Activated T-cell treated with anti-CD3 and anti-CD28 coated beads for 24 hours (primary cell): ENCODE measurements around the gene KCNK13.
"Not testable (repeated sequence)": the region's sequence is repeated elsewhere in the genome, so short reads cannot be mapped to it uniquely, and the experiment has no call there.

Experiments
- DNase-seq: peaks from one replicate; pipeline ENCODE4 v3.0.0-alpha.2; 2020; ENCODE audit warnings: low read depth

The KCNK13 gene

GRCh38 chr14:90061685-90062126 lies at the start of gene KCNK13:
Gene KCNK13 (plus strand): TSS chr14:90061994. CDS start chr14:90062206, 212 bp downstream.
- no peak for DNase-seq

- DNase-seq: no peak
Measured at GRCh38 chr14:90017371-90017770, 44.4 kb upstream of the KCNK13 start.

GRCh38 chr14:90019824-90020523 lies 41.8 kb upstream of the KCNK13 start:
- DNase-seq: no peak

- DNase-seq: no peak
Measured at GRCh38 chr14:90023176-90023896, 38.5 kb upstream of the KCNK13 start.

- no peak for DNase-seq
Measured at GRCh38 chr14:90024910-90025309, 36.9 kb upstream of the KCNK13 start.

- DNase-seq: not testable (repeated sequence)
Measured at GRCh38 chr14:90026608-90027007, 35.2 kb upstream of the KCNK13 start.

- DNase-seq: no peak
Measured at GRCh38 chr14:90027842-90028241, 34.0 kb upstream of the KCNK13 start.

GRCh38 chr14:90034156-90034555 lies 27.6 kb upstream of the KCNK13 start:
- DNase-seq: no peak

- no peak for DNase-seq
Measured at GRCh38 chr14:90034835-90035525, 26.8 kb upstream of the KCNK13 start.

GRCh38 chr14:90039253-90040010 lies 22.4 kb upstream of the KCNK13 start:
- no peak for DNase-seq

GRCh38 chr14:90040411-90040810 lies 21.4 kb upstream of the KCNK13 start:
- no peak for DNase-seq

- DNase-seq: no peak
Measured at GRCh38 chr14:90042496-90043252, 19.1 kb upstream of the KCNK13 start.

GRCh38 chr14:90045616-90046015 lies 16.2 kb upstream of the KCNK13 start:
- no peak for DNase-seq

GRCh38 chr14:90049390-90049789 lies 12.4 kb upstream of the KCNK13 start:
- no peak for DNase-seq

GRCh38 chr14:90050271-90050670 lies 11.5 kb upstream of the KCNK13 start:
- no peak for DNase-seq

- no peak for DNase-seq
Measured at GRCh38 chr14:90053044-90053443, 8.8 kb upstream of the KCNK13 start.

GRCh38 chr14:90054803-90055202 lies 7.0 kb upstream of the KCNK13 start:
- no peak for DNase-seq

- no peak for DNase-seq
Measured at GRCh38 chr14:90056826-90057225, 5.0 kb upstream of the KCNK13 start.

- DNase-seq: no peak
Measured at GRCh38 chr14:90058876-90059458, 2.8 kb upstream of the KCNK13 start.

- peak; percentile 17 for DNase-seq
Measured at GRCh38 chr14:90060312-90060964, 1.4 kb upstream of the KCNK13 start.
